GM12878 (cell line): ENCODE measurements around the gene TMEM236. TPM values are rescaled to one million over a fixed set of nuclear protein-coding genes. Genes with fewer than 3 reads are reported as not detected.

Experiments
- ATAC-seq: fragments of 200-7000 bp; cut with Tn5 transposase; 3 replicates; pipeline ENCODE4 v1.9.1; 2020; ENCODE audit warnings: mild to moderate bottlenecking, moderate library complexity
- BruUV-seq: library from RNA; stranded (reverse); fragments of 400-500 nt; replicated peaks from 2 replicates; lab custom pipeline; 2021; lab: Mats Ljungman, UMichigan
- CTCF ChIA-PET: fragments of 300-600 bp; sonication (Branson Sonifier 250); formaldehyde crosslinking; extraction: SDS; loops from one replicate; lab custom pipeline; 2021; ENCODE audit warnings: inconsistent platforms; lab: Yijun Ruan, JAX
- POLR2A ChIA-PET: fragments of 350-600 bp; formaldehyde crosslinking; extraction: SDS; loops from one replicate; lab custom pipeline; 2021; ENCODE audit warnings: inconsistent platforms; lab: Charles Lee
- RAD21 ChIA-PET: fragments of 300-600 bp; sonication (Branson Sonifier 250); formaldehyde crosslinking; loops from one replicate; lab custom pipeline; 2023; ENCODE audit warnings: antibody characterized with exemption; ENCODE audit not compliant: unreplicated experiment; lab: Charles Lee
- SMC1A ChIA-PET: fragments of 300-600 bp; sonication (Branson Sonifier 250); formaldehyde crosslinking; loops from one replicate; lab custom pipeline; 2023; ENCODE audit not compliant: unreplicated experiment, uncharacterized antibody; lab: Charles Lee
- DNase-seq: peaks from one replicate; pipeline ENCODE4 v3.0.0-alpha.2; 2011; ENCODE audit warnings: low read depth, low spot score
- FAIRE-seq: peaks from 3 replicates; lab custom pipeline; 2011; peaks lifted over from hg19 to GRCh38; lab: Jason Lieb, UNC
- H2AFZ ChIP-seq: 2 replicates; pipeline ENCODE4 v1.6.0; 2011; ENCODE audit warnings: low read depth, low read length, control low read depth; ENCODE audit not compliant: control insufficient read depth
- H3K27ac ChIP-seq: 2 replicates; pipeline ENCODE4 v1.5.1; 2011; ENCODE audit warnings: control low read depth; ENCODE audit not compliant: control insufficient read depth, insufficient read depth
- H3K27me3 ChIP-seq, 2 experiments: replicated peaks in 1 of 2; 2 replicates each; pipeline versions ENCODE4 v1.6.0 to v1.6.1; 2011; ENCODE audit warnings: low read length in 1 of 2; ENCODE audit not compliant: control insufficient read depth in 2 of 2, insufficient read depth in 2 of 2
- H3K36me3 ChIP-seq, 2 experiments: 2 replicates each; pipeline ENCODE4 v1.5.1; 2011; ENCODE audit warnings: low read length in 1 of 2; ENCODE audit not compliant: control insufficient read depth in 2 of 2, insufficient read depth in 2 of 2
- H3K4me1 ChIP-seq: 2 replicates; pipeline ENCODE4 v1.6.1; 2011; ENCODE audit warnings: mild to moderate bottlenecking, low read length, moderate library complexity, mixed read lengths; ENCODE audit not compliant: control insufficient read depth, insufficient read depth
- H3K4me2 ChIP-seq: 2 replicates; pipeline ENCODE4 v1.6.0; 2011; ENCODE audit warnings: control low read depth; ENCODE audit not compliant: control insufficient read depth, insufficient read depth
- H3K4me3 ChIP-seq: fragments of 200-600 bp; sonication (generic); 2 replicates; pipeline ENCODE4 v1.5.1; 2016
- H3K79me2 ChIP-seq: 2 replicates; pipeline ENCODE4 v1.6.0; 2011; ENCODE audit warnings: low read length; ENCODE audit not compliant: control insufficient read depth, insufficient read depth
- H3K9ac ChIP-seq: 2 replicates; pipeline ENCODE4 v1.8.0; 2011; ENCODE audit warnings: low read length, control low read depth, mixed read lengths; ENCODE audit not compliant: control insufficient read depth, insufficient read depth
- H3K9me3 ChIP-seq: replicated peaks from 3 replicates; pipeline ENCODE4 v1.5.1; 2011; ENCODE audit warnings: mild to moderate bottlenecking, low read length; ENCODE audit not compliant: control insufficient read depth, insufficient read depth
- H4K20me1 ChIP-seq: 2 replicates; pipeline ENCODE4 v1.6.0; 2011; ENCODE audit not compliant: control insufficient read depth, insufficient read depth
- HDAC6 ChIP-seq: fragments of 200-600 bp; sonication (generic); IDR thresholded peaks from one replicate; pipeline ENCODE4 v1.8.0; 2017; ENCODE audit warnings: antibody characterized with exemption; ENCODE audit not compliant: unreplicated experiment
- IRF3 ChIP-seq: fragments of 450-650 bp; IDR thresholded peaks from 2 replicates; pipeline ENCODE4 v1.6.1; 2014; ENCODE audit warnings: mild to moderate bottlenecking
- IRF4 ChIP-seq: IDR thresholded peaks from 2 replicates; pipeline ENCODE4 v1.6.1; 2011; ENCODE audit warnings: low read depth, low read length
- KAT2A ChIP-seq: conservative IDR thresholded peaks from 2 replicates; pipeline ENCODE4 v1.6.1; 2011; ENCODE audit warnings: low read depth, low read length; ENCODE audit not compliant: control insufficient read depth
- MTA2 ChIP-seq: fragments of 450-650 bp; IDR thresholded peaks from 2 replicates; pipeline ENCODE4 v1.6.1; 2016; ENCODE audit warnings: low read depth, mild to moderate bottlenecking, moderate library complexity
- POLR2AphosphoS5 ChIP-seq: IDR thresholded peaks from 2 replicates; pipeline ENCODE4 v1.6.1; 2011; ENCODE audit warnings: mild to moderate bottlenecking, low read length, inconsistent platforms
- REST ChIP-seq: IDR thresholded peaks from 2 replicates; pipeline ENCODE4 v1.6.1; 2012; ENCODE audit warnings: mild to moderate bottlenecking, low read depth, low read length
- SMAD5 ChIP-seq: IDR thresholded peaks from 2 replicates; pipeline ENCODE4 v1.6.1; 2016; ENCODE audit warnings: antibody characterized with exemption, low read depth
- YBX1 ChIP-seq: fragments of 450-650 bp; IDR thresholded peaks from 2 replicates; pipeline ENCODE4 v1.6.1; 2016; ENCODE audit warnings: antibody characterized with exemption
- ZBTB33 ChIP-seq: fragments of 450-650 bp; IDR thresholded peaks from 2 replicates; pipeline ENCODE4 v1.6.1; 2017; ENCODE audit warnings: mild to moderate bottlenecking
- WGBS: methylation state at CpG from one replicate; pipeline ENCODE4 v1.1.6; 2016; ENCODE audit warnings: low lambda C conversion rate; ENCODE audit not compliant: insufficient replicate concordance, insufficient coverage; ENCODE audit errors: missing lambda C conversion rate; 5-methylcytosine and 5-hydroxymethylcytosine counted together
- in situ Hi-C: fragments of 300-500 bp; cut with MboI; formaldehyde crosslinking; loops from 9 replicates; pipeline ENCODE4 v1.14.3; 2018; ENCODE audit warnings: mixed read lengths
- intact Hi-C: fragments of 100-400 bp; cut with micrococcal nuclease; formaldehyde crosslinking; loops from one replicate; pipeline ENCODE4 v1.14.2; 2022; ENCODE audit not compliant: unreplicated experiment
- polyA plus RNA-seq, 11 experiments: library from polyadenylated mRNA; depleted of rRNA in 4 of 11; unstranded in 6 of 11; stranded (reverse) in 5 of 11; fragments of >200 nt; fragmentation: Nextera tagmentation in 4 of 11; fragmentation: Illumina TruSeq in 1 of 11; extraction: Ambion mirVana in 4 of 11; extraction: Trizol in 1 of 11; gene quantifications; 1 replicate in 1 of 11; 2 replicates in 10 of 11; pipeline versions ENCODE4 v1.2.1 to v1.2.3, GENCODE V29; 2011 to 2016; ENCODE audit warnings: inconsistent platforms in 2 of 11, missing spikeins in 2 of 11, low read depth in 1 of 11
- total RNA-seq, 4 experiments: library from RNA; depleted of rRNA in 3 of 4; stranded (reverse); fragments of >200 nt in 3 of 4; fragmentation: Illumina TruSeq in 1 of 4; extraction: Trizol in 1 of 4; gene quantifications; 2 replicates each; pipeline versions ENCODE4 v1.2.1 to v1.2.3, GENCODE V29; 2013 to 2021

TMEM236 gene
- total and polyA plus RNA-seq, 10 of the 15 experiments (the other 5 are each of a cell fraction or from before 2014, with no cell fraction given) = 0.03 TPM; not detected in 9

GRCh38 chr10:17787087-17787961 is 35.3 kb downstream of the TMEM236 start (continued):
- TF ChIP-seq REST = no peak

- ChIA-PET POLR2A (no interaction called here), RAD21 (no interaction called here), SMC1A (no interaction called here), CTCF (interaction anchor here (1.0 kb wide), 1 partner anchor 209 kb away, joined by 3 read pairs; no protein-coding TSS in a partner anchor)
- FAIRE-seq = no peak
- TF ChIP-seq MTA2 (no peak), IRF3 (no peak), KAT2A (no peak), ZBTB33 (no peak), POLR2AphosphoS5 (no peak), YBX1 (no peak), HDAC6 (no peak), IRF4 (no peak), SMAD5 (no peak)
- no peaks in the 10 kb centered on the region for H4K20me1 ChIP-seq
- no peaks in the 10 kb centered on the region for H3K4me1 ChIP-seq
- no peak overlapping the region for H3K4me2 ChIP-seq
- H3K27ac ChIP-seq = no peak overlapping the region
- no peak overlapping the region for H3K9ac ChIP-seq
- ATAC-seq = peak; percentile 31; the same call in 2 of the 3 replicates
- BruUV-seq = no TSS peak
- DNase-seq = no peak
- in situ Hi-C loops = no loop called here
- intact Hi-C loops = no loop called here
- no peaks in the 10 kb centered on the region for H3K79me2 ChIP-seq
- no peaks in the 10 kb centered on the region; a peak in 1 of 4 replicates for H3K27me3 ChIP-seq
- no peak overlapping the region for H2AFZ ChIP-seq
- H3K9me3 ChIP-seq = no peaks in the 10 kb centered on the region
- H3K4me3 ChIP-seq = no peak overlapping the region
- H3K36me3 ChIP-seq = no peaks in the 10 kb centered on the region
- 48% methylated on average over 2 of the region's 2 CpGs for WGBS
Observed at GRCh38 chr10:17788646-17789045, 36.6 kb downstream of the TMEM236 start.
